Left forelimb (tissue), 1 donor: ENCODE results near the gene PDE4A.
"Not testable (repeated sequence)": the region's sequence is repeated elsewhere in the genome, so short reads cannot be mapped to it uniquely, and the experiment has no call there.

Experiments used
- DNase-seq: peaks from one replicate; pipeline ENCODE4 v3.0.0-alpha.2; 2018; ENCODE audit warnings: low spot score

The PDE4A gene

GRCh38 chr19:10403137-10404021, 17.0 kb upstream of the PDE4A start, which contains the start of gene CDC37:
Gene CDC37, minus strand, starts transcription at chr19:10403542. Its CDS starts 63 bp downstream, at chr19:10403479.
- peak; percentile 99 for DNase-seq

- no peak for DNase-seq
Measured at GRCh38 chr19:10404888-10405820, 15.2 kb upstream of the PDE4A start.

- no peak for DNase-seq
Measured at GRCh38 chr19:10406191-10406590, 14.1 kb upstream of the PDE4A start.

- DNase-seq = no peak
Measured at GRCh38 chr19:10407096-10407495, 13.2 kb upstream of the PDE4A start.

- DNase-seq = no peak
Measured at GRCh38 chr19:10408511-10409283, 11.6 kb upstream of the PDE4A start.

- not testable (repeated sequence) for DNase-seq
Measured at GRCh38 chr19:10411224-10411623, 9.1 kb upstream of the PDE4A start.

- DNase-seq = no peak
Measured at GRCh38 chr19:10412257-10412977, 7.9 kb upstream of the PDE4A start.

GRCh38 chr19:10416083-10416379, 4.3 kb upstream of the PDE4A start:
- DNase-seq = no peak

- peak; percentile 85 for DNase-seq
Measured at GRCh38 chr19:10416380-10417257, 3.7 kb upstream of the PDE4A start.

- DNase-seq = no peak
Measured at GRCh38 chr19:10417541-10418234, 2.6 kb upstream of the PDE4A start.

- DNase-seq = no peak
Measured at GRCh38 chr19:10418235-10418484, 2.2 kb upstream of the PDE4A start.

- DNase-seq = no peak
Measured at GRCh38 chr19:10418485-10419199, 1.7 kb upstream of the PDE4A start.

- DNase-seq = no peak
Measured at GRCh38 chr19:10419200-10419645, 1.1 kb upstream of the PDE4A start.

GRCh38 chr19:10419646-10420443, 493 bp upstream of the PDE4A start:
- DNase-seq = no peak

- DNase-seq = no peak
Measured at GRCh38 chr19:10421240-10422045, 1.1 kb downstream of the PDE4A start.

- DNase-seq = no peak
Measured at GRCh38 chr19:10422046-10422461, 1.7 kb downstream of the PDE4A start.

- DNase-seq = no peak
Measured at GRCh38 chr19:10422846-10423245, 2.5 kb downstream of the PDE4A start.
